Epithelial cell of esophagus (primary cell): ENCODE results near the gene SLC10A2.

Experiments used
- DNase-seq: peaks from one replicate; pipeline ENCODE4 v3.0.0; 2010; ENCODE audit warnings: low read depth
- H3K4me3 ChIP-seq: 2 replicates; pipeline ENCODE4 v1.5.1; 2011; ENCODE audit warnings: mild to moderate bottlenecking, low read length, control low read depth
- CTCF ChIP-seq: IDR thresholded peaks from 2 replicates; pipeline ENCODE4 v1.5.1; 2011; ENCODE audit warnings: low read depth, mild to moderate bottlenecking, low read length, control low read depth, inconsistent platforms; ENCODE audit not compliant: insufficient read depth; ENCODE audit errors: missing control alignments

Gene SLC10A2

GRCh38 chr13:103009051-103009840 is 57.0 kb downstream of the SLC10A2 start:
- no peak for TF ChIP-seq CTCF
- no peak for DNase-seq
- H3K4me3 ChIP-seq, result no peak overlapping the region

GRCh38 chr13:103007427-103007762 is 58.8 kb downstream of the SLC10A2 start:
- TF ChIP-seq CTCF, result no peak
- no peak for DNase-seq
- H3K4me3 ChIP-seq, result no peak overlapping the region

GRCh38 chr13:103006641-103007426 is 59.4 kb downstream of the SLC10A2 start:
- no peak overlapping the region for H3K4me3 ChIP-seq
- TF ChIP-seq CTCF, result no peak
- DNase-seq, result no peak

- H3K4me3 ChIP-seq, result no peak overlapping the region
- DNase-seq, result no peak
- no peak for TF ChIP-seq CTCF
Measured at GRCh38 chr13:103004661-103005345, 61.4 kb downstream of the SLC10A2 start.

GRCh38 chr13:103003631-103004030 is 62.6 kb downstream of the SLC10A2 start:
- TF ChIP-seq CTCF, result no peak
- no peak overlapping the region for H3K4me3 ChIP-seq
- DNase-seq, result no peak

- H3K4me3 ChIP-seq, result no peak overlapping the region
- DNase-seq, result peak; percentile 48
Measured at GRCh38 chr13:103002279-103002678, 63.9 kb downstream of the SLC10A2 start.

More at GRCh38 chr13:103002279-103002678, 63.9 kb downstream of the SLC10A2 start:
- TF ChIP-seq CTCF, result no peak
